IPS-NIHi11 (cell line): Measurements from ENCODE around the gene CRYBG3.

Experiments
- DNase-seq: peaks from one replicate; pipeline ENCODE4 v3.0.0; 2012; ENCODE audit warnings: mixed read lengths, low spot score

The CRYBG3 gene

DNA sequence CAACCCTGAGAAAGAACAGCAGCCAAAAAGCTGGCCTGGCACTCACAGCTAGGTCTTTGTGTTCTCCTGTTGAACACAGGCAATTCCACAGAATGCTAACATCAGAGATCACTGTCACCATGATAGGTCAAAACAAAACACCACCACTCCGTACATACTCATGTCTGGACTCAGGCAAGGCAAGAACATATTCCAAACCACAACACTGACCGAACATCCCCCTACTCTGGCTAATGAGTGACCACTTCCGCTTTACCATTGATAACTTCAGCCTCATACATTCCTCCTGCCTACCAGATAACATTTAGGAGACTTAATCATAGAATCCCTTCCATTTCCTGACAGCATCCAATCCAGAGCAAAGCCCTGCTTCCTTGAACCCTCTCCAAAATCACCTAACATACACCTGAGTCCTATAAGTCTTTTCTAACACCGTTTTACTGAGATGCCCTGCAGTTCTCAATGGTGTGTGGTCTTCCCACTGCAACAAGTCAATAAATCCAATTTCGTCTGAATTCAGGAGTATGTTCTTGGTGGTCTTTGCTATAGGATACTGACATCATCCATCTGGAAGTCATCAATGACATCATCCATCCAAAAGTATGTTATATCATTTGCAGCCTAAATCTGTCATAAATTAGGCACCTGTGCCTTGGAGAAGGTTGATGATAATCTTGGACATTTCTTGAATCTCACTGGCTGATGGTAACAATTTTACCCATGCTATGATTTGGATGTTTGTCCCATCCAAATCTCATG lies 126.7 kb downstream of the CRYBG3 start:
- no peak for DNase-seq

DNA sequence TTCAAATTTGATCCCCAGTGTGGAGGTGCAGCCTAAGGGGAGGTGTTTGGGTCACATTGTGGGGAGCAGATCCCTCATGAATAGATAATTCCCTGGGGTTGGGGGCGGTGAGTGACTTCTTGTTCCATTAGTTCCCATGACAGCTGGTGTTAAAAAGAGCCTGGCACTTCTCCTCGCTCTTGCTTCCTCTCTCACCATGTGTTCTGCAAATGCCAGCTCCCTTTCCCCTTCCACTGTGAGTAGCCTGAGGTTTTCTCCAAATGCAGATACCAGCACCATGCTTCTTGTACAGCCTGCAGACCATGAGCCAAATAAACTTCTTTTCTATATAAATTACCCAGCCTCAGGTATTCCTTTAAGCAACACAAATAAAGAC lies 127.3 kb downstream of the CRYBG3 start:
- no peak for DNase-seq

DNA sequence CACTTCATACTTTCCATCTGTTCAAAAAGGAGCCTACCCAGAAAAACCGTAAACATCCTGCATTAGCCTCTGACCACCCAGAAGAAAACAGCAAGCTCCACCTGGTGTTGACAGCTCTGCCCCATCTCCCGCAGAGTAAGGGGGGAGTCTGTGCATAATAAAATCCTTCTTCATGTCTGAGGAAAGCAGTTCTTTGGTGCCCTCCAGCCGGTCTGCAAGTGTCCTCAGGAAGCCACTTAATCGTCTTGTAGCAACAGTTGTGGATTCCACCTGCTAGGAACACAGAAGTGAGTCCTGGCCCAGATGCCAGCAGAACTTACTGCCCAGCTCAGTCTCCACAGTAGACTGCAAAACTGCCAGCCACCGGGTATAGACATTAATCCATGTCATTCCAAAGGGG lies 127.9 kb downstream of the CRYBG3 start:
- no peak for DNase-seq

DNA sequence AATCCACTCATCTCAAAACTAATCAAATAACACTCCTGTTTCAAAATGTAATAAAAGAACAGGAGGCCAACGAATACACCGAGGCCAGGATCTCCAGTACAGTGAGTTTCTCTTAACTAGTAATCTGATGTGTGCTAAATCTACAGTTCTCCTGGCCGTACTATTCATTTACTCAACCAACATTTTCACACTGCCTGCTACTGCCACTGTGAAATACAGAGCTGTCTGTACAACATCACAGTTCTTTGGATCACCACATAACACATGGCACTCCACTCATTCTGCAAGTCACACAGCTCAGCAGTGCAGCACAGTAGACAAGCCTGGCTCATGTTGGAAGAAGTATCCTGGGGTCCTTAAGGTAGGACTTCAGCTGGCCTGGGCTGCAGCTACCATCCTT lies 128.5 kb downstream of the CRYBG3 start:
- no peak for DNase-seq

DNA sequence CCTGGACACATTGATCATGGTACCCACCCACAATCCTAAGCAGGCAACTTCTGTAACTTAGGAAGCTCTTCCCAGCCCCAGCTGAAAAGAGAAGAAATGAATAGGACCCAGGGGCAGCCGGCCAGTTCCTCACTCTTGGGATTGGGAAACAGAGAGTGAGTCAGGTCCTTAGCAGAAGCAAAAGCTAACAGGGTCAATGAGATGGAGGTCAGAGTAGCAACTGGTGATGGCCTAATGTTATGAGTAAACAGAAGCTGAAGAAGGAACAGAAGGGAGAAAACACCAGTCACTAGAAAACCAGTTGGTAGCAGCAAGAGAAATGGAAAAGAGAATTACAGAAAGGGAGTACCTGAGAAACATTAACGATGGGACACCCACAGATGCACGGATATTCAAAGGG lies 130.5 kb downstream of the CRYBG3 start:
- no peak for DNase-seq

DNA sequence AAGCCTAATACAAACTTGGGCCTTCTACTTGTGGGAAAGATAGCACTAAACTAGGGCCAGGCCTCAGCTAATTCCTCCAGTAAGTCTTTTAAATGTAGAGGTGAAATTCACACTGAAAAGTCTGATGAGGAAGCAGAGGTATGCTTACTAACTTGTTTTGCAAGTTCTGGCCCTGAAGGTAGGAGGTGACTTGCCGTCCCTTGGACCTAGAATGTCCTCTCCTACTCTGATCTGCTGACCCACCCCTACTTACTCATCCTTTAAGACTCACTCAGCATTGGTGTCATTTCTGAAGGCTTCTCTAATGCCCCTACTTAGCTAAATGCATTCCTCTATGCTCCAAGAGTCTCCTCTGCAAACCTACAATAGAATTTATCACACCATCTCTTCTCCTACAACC lies 131.1 kb downstream of the CRYBG3 start:
- DNase-seq = no peak

DNA sequence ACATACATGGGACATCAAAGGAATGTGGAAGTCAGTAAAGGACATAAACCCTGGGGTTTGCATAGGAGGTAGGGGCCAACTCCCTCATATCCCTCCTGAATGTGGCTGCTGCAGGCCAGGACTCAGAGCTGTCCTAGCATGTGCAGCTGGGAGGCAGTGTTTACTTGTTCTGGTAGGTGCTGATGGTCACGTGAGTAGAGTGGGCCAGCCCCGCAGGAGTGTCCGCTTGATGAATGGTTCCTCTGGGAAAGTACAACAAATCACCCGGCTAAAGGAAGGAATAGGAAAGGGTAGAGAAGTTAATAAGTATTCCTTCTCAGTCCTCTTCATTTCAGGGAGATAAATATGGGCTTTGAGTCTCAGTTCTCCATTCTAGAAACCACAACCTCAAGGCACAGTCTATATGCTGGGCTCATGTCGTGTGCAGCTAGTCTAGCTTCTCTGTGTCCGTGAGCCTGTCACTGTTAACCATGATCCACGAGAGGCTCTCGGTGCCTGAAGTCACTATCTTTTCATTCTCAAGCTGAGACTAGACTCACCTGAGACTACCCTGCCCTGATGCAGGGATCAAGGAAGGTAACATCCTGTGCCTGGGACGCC lies 132.5 kb downstream of the CRYBG3 start:
- DNase-seq = no peak

DNA sequence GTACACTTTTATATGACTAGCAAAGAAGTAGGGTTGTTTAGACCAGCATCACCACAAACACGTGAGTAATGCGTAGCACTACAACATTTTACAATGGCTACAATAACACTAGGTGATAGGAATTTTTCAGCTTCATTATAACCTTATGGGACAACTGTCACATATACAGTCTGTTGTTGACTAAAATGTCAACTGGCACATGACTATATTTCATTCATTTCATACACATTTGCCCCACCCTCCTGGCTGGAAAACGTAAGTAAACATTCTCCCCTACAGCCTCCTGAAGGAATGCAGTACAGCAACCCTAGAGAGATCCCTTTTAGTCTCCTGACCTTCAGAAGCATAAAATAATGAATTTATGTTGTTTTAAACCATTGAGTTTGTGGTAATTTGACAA lies 134.2 kb downstream of the CRYBG3 start:
- DNase-seq = no peak

DNA sequence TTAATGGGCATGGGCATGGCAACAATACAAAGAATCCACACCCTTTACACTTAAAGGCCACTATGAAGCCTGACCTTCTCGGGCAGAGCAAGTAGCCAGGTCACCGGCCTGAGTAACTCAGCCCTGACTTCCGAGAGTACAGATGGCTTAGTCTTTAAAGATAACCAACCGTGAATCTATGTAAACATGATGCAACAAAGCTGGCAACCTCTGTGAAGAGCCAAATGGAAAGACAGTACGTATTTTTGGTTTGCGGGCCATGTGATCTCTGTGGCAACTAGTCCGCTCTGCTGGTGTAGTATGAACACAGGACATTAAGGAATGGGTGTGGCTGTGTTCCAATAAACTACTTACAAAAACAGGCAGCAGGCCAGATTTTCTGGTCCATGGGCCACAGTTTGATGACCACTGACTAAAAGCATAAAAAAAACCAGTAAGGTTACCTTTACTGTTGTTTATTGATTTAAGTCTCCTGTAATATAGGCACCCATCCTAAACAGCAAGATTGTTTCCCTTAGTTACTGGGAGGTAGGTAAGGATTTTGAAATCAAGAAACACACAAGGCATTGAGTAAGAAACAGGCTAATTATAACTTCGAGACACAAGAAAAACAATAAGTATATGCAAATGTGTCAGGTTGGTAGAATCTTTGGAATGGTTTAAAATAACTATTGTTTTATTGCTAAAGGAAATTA lies 136.0 kb downstream of the CRYBG3 start:
- no peak for DNase-seq

DNA sequence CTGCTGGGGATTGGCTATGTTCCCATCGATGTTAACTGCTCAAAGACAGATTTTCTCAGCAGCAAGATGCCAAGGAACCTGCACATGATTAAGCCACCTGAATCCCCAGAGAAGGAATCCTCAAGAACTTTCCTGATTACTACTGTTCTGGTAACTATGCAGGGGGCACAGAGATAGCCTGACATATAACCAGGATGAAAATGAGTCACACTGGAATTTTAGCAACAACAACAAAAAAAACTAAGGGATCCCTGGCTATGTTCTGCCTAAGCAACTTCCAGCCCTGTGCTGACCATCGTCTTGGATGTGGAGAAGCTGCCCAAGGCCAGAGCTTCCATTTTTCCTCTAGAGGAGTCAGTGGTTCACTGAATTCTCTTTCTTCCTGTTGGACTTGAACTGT lies 136.6 kb downstream of the CRYBG3 start:
- no peak for DNase-seq

DNA sequence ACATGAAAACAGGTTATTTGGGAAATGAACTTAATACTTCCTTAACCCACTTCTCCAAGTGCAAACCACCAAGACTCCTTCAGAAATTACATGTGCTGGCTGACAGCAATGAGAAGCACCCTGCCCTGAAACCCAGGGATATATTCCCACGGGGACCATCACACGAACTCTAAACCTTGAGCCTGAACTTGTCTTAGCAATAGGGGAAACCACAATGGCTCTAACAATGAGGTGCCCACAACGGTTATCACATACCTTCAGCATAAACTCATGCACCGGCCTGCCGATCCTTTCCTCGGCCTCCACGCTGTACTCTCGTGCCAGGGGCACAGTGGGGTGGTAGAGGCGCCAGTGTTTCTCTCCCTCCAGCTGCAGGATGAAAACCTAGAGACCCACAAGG lies 137.0 kb downstream of the CRYBG3 start:
- no peak for DNase-seq

DNA sequence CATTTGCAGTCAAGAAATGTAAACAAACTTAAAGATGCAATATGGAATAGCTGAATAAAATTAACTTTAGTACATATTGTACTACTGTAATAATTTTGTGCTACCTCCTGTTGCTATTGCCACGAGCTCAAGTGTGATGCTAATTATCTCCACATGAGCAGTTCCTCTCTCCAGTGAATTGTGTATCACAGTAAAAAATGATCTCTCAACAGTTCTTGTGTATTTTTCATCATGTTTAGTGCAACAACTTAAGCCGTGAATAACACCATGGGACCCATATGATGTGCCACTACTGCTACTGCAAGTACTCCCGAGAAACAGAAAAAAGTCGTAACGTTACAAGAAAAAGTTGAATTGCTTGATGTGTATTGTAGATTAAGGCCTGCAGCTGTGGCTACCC lies 138.1 kb downstream of the CRYBG3 start:
- no peak for DNase-seq

DNA sequence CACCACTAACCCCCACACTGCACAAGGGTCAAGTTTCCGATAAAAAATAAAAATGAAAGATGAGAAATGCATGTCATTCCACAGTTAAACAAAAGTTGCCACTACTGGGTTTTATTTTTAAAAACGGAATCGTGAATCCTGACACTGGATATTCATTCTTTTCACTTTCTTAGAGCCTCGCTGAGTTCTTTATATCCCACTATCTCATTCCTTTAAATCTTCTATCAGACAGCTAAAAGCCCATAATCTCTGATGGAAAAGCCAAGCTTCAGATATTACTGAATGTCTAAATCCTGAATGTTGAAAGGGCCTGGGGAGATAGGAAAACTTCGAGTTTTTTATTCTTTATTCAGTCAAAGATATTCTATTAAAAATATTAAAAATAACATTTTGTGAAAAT lies 138.7 kb downstream of the CRYBG3 start:
- DNase-seq = no peak

DNA sequence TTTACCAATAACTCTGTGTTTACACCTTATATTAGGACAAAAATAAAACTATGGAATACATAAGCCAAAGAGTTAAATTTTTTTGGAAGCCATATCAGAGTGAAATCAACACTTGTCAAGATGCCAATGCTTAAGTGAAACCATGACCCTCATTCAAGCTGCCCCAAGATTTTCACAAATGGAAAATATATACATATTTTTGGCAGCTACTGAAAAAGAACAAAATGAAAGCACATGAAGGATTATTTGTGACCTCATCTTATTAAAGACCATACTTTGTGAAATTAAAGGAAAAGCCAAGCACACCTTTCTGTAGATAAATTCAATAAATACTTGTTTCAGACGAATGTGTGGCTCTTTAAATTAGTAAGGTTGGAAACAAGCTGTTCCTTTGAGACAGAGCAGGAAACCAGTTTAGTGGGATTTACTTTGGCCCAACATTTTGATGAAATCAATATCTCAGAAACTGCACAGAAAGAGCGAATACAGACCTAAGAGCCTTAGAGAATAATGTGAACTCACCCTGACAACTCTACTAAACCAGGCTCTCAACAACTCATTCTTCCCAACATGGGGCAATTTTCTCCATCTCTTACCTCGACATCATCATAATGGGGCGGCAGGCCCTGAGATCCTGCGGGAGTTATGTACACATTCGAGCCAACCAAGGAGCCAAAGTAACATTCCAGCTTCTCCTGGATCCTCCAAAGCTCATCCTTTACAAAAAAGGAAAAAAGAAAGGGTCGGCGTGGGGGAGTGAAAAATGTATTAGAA lies 139.4 kb downstream of the CRYBG3 start:
- no peak for DNase-seq

DNA sequence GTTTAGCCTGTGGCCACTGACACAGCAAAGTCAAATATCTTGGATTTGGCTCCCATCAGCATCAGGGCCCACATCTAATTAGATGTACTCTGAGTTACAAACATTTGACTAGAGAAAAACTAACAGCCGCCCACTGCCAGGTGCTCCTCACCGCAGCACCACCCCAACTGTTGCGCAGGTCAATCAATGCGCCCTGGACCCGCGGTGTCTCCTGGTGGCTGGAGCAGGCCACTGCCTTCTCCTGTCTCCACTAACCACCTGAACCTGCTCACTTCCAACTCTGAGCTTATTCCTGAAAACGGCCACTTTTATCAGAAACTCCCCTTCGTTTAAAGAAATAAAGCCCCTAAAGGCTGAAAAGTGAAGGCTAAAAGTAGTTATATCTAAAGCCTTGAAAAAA lies 146.2 kb downstream of the CRYBG3 start:
- DNase-seq = peak; percentile 24

DNA sequence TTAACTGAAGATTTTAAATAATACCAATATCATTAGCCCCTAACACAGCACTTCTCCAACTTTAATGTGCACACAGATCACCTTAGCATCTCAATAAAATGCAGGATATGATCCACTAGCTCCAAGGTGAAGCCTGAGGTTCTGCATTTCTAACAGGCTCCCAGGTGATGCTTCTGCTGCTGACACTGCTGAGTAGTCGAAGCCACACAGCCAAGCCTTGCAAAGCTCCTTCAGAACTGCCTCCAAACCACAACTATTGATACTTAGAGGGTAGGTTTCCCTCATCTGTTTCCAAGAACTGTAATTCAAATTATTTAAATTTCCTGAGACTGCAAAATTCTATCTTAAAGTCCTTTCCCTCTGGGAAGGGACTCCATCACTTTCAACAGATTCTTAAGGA lies 146.6 kb downstream of the CRYBG3 start:
- DNase-seq = no peak

DNA sequence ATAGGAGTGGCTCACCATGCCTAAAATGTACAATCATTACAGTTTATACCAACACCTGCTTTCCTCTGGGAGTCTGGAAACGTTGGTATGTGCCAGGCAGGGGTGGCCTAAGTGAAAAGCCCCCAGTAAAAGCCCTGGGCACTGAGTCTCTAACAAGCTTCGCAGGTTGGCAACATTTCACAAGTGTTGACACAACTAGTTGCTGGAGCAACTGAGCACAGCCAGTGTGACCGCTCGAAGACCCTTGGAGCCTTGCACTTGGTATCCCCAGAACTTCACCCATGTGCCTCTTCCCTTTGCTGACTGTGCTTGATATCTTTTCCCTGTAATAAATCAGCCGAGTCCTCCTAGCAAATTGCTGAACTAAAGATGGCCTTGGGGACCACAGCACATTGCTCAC lies 147.7 kb downstream of the CRYBG3 start:
- no peak for DNase-seq

DNA sequence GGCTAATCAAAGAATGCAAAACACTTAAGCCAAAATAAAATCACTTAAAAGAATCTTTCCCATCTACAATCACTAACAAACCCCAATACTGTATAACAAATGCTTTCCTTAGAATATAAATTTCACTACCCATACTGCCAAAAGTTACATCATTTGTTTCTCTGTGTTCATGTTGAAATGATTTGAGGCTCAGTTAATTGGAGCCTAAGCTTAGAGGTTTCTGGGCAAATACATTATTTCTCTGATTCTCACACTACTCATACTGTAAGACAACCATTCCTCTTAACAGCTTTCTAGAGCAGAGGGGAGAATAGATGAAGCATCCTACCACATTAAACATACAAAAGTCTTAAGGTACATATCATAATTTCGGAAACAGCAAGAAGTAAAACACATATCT lies 148.3 kb downstream of the CRYBG3 start:
- DNase-seq = no peak

DNA sequence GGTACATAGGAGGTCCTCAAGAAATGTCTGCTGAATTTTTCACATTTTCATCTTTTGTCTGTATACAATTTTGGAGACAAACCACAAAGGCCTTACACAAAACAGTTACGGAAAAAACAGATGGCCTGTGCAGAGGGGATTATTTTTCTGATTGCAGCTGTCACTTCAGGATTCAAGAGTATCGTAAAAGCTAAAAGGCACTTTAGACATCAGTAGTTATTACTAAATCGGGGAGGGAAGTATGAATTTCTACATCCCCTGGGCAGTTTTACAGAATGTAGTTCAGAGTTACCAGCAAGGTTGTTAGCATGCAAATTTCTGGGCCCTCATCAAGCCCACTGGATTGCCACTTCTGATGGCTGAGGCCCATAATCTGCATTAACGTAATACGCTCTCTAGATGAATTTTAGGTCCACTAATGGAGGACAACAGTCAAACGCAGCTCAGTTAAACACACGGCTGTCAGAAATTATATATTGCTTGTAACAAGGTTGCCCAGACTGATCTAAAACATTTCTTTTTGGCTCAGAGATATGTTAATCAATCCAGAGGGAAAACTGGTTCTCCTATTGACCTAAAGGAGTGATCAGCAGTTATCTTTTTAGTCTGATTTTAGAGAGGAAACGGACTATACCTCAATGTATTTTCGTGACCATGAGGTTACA lies 149.3 kb downstream of the CRYBG3 start:
- no peak for DNase-seq

DNA sequence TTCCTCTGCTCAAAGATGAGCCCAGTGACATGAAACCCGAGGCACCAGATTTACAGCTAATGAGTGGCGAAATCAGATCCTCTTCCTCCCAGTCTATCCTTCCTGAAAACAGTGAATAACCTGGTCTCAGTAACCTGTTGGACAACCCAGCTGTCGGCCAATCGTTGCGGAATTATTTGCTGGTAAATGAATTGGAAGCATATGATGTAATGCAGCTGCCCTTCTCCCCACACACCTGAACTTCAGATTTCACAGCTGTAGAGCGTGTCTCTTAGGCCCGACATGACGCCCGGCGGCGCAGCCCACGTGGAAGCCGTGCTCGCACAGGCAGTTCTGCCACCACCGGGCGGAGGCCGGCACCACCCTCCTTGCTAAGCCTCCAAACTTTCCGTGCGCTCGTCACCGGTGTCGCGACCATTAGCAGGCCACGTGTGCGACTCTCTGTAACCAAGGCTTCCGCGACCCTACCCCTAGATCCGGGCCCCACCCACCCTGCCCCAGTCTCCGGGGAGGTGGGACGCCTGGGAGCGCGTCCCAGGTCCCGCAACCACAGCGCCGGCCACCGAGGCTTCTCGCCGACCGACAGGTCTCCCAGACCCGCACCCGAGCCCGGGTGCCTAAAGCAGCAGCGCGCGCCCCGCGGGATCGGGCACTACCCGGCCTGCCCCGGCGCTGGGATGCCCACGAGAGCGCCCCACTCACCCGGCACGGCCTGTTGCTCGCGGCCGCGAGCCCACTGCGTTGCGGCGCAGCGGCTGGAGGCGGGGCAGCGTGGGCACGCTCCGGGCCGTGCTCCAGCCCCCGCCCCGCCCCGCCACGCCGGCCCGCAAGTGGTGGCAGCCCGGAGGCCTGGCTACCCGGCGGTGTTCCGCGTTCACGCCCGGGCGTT lies 150.1 kb downstream of the CRYBG3 start, which contains the start of gene RIOX2:
TSS of gene RIOX2 (minus strand) at position 753 of the 889 bp plus-strand sequence. CDS start 4,838 bp downstream, outside the sequence.
- DNase-seq = peak; percentile 77

DNA sequence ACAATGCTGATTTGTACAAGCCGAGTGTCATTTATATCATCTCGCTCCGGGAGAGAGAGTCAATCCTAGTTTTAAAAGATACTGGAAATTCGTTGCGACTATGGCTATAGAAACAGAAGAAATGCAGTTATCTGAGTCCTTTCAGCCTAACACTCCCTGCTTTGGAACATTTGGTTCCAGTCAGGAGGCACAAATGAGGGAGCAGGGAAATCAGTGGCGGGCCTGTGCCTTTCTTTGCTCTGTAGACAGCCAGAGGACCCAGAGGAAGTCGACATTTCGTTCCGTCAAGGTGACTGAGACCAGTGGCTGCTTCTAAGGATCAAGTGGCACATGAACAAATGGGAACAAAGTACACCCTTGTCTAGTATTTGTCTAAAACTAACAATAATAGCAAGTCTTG lies 151.2 kb downstream of the CRYBG3 start:
- DNase-seq = no peak
